Measurements from ENCODE around the gene FXYD6.
A peak's percentile ranks its signal among the peaks of the same experiment; 100 is the strongest.
"Not testable (repeated sequence)": the region's sequence is repeated elsewhere in the genome, so short reads cannot be mapped to it uniquely, and the experiment has no call there.

FXYD6 gene

GRCh38 chr11:117816846-117817367 lies 59.6 kb downstream of the FXYD6 start:
- no peak for DNase-seq (ENCODE audit: low spot score)

- peak; percentile 72 for DNase-seq (ENCODE audit: low spot score)
Observed at GRCh38 chr11:117816151-117816741, 60.2 kb downstream of the FXYD6 start.

DNA sequence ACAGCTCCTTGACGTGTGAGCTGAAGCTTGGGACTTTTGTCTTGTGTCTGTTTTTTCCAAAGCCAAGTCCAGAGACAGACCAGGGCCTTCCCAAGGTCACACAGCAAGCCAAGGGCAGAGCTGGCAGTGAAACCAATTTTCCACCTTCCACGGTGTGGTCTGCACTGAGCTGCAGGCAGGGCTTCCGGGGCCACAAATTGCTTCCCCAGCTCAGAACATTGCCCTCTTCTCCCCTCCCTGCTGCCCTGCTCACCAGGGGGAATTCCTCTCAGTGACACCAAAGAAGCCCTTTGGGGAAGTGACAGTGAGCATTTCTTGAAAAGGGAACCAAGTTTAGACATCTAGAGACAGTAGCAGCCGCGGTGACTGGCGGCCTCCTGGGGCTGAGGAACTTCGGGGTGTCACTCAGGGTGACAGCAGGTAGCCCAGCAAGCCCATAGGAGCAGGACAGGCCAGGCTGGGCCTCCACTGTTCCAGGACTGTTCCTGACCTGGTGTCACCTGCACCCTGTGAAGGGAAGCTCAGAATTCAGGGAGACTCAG lies 61.1 kb downstream of the FXYD6 start:
- DNase-seq (ENCODE audit: low spot score) = no peak

DNA sequence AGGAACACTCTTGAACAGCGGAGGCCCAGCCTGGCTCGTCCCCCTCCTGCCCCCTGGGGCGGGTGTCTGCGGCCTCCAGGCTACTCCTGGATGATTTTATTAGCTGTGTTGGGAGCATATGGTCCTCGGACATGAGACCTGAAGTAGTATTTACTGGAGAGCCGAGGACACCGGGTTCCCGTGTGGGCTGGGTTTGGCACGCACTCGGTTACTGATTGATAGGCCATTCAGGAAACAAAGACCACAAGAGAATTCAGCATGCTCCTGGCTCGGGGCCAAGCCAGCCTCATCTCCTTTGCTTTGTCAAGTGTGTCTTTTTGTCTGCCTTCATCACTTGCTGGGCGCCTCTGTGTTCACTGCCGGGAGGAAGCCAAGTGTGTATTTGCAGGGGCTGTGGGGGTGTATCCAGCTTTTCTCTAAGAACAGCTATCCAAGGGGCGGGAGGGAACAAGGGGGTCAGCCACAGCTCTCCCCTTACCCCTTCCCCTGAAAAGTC lies 61.6 kb downstream of the FXYD6 start:
- no peak for DNase-seq (ENCODE audit: low spot score)

- no peak for DNase-seq (ENCODE audit: low spot score)
Observed at GRCh38 chr11:117814204-117814765, 62.2 kb downstream of the FXYD6 start.

DNA sequence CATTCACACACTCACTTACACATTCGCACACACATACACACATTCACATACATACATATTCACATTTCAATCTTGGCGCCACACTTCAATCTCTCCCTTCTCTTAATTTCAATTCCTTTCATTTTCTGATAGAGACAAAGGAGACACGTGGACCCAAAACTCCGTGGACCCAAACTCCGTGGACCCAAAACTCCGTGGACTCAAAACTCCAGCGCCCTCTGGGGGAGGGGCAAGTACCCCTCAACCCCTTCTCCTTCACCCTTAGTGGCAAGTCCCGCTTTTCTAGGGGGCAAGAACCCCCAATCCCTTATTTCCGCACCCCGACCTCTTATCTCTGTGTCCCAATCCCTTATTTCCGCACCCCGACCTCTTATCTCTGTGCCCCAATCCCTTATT lies 66.4 kb downstream of the FXYD6 start:
- DNase-seq (ENCODE audit: low spot score) = not testable (repeated sequence)

DNA sequence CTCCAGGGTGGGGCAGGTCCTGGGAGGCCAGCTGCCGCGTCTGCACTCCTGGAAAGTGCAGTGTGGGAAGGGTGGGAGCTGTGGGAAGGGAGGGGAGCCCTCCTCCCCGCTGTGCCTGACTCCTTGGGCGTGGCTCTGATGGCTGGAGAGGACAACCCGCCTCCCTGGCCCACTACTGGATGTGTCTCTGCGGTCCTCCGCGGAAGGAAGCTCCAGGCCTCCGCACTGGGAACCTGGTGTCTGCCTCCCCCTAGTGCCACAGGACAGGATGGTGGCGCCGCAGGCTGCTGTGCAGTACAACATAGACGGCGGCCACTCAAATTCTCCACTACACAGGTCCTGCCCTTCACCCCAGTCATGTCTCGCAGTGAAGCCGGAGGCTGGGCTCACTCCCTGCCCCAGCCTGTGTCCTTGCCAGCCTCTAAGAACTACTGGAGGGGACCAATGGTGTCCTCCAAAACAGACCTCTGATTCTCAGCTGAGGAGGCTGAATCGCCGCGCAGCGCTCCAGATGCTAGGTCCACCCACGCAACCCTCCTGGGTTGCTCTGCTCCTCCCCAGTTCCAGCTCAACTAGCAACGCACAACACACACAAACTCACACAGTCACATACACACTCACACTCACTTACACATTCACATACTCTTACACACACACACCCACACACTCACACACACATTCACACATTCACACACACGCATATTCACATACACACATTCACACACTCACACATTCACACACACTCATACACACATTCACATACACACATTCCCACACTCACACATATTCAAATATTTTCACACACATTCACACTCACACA lies 67.0 kb downstream of the FXYD6 start:
- DNase-seq (ENCODE audit: low spot score) = peak; percentile 89

DNA sequence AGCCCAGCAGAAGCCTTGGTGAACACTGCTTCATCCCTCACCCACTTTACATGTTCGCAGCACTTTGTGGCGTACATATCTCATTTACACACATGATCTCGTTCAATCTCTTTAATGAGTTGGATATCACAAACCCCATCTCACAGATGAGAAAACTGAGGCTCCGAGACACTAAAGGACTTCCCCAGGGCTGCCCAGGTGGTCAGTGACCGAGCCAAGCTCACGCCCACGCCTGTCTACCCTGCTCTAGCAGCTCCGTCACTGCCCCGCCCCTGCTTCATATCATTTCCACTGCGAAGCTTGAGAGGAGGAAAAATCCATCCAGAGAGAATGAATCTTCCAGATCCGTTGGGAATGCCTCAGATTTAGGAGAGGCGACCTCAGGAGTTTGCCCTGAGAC lies 67.7 kb downstream of the FXYD6 start:
- DNase-seq (ENCODE audit: low spot score) = no peak

GRCh38 chr11:117807482-117808327 lies 68.8 kb downstream of the FXYD6 start:
- peak; percentile 76 for DNase-seq (ENCODE audit: low spot score)

- no peak for DNase-seq (ENCODE audit: low spot score)
Observed at GRCh38 chr11:117806846-117807245, 69.6 kb downstream of the FXYD6 start.

GRCh38 chr11:117805045-117805444 lies 71.4 kb downstream of the FXYD6 start:
- DNase-seq (ENCODE audit: low spot score) = no peak

- DNase-seq (ENCODE audit: low spot score) = no peak
Observed at GRCh38 chr11:117803896-117804295, 72.6 kb downstream of the FXYD6 start.

- DNase-seq (ENCODE audit: low spot score) = no peak
Observed at GRCh38 chr11:117799634-117800033, 76.8 kb downstream of the FXYD6 start.

DNA sequence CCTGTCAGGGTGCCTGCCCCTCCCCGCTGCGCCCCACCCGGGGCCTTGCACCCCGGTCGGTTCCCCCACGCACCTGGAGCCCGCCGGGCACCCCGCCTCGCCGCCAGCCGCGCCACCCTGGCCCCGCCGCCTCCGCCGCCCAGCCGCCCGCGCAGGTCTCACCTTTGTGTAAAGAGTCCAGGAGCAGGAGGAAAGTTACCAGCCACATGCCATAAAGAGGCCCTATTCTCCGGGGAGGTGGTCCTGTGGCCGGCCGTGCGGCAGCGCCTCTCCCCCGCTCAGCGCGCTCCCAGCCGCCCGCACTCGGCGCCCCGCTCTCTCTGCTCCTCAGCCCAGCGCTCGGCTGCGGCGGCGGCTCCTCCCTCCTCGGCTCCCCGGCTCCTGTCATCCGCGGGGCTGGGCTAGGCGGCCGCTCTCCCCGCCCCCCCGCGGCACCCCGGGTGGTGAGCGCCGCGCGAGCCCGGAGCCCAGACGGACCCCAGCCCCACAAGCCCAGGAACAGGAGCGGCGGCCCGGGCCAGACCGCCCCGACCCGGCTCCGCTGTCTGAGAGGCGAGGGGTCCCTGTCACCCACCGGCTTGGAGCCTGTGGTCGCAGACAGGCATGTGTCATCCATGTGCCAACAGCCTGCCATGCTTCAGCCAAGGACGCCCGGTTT lies 79.5 kb downstream of the FXYD6 start, which contains the start of gene DSCAML1:
DSCAML1 (minus strand) TSS at position 345 of the 658 bp plus-strand sequence; CDS start at position 208, 137 bp downstream.
- DNase-seq (ENCODE audit: low spot score) = peak; percentile 83

- no peak for DNase-seq (ENCODE audit: low spot score)
Observed at GRCh38 chr11:117796456-117796871, 80.0 kb downstream of the FXYD6 start.

GRCh38 chr11:117795638-117796455 lies 80.6 kb downstream of the FXYD6 start:
- DNase-seq (ENCODE audit: low spot score) = no peak

DNA sequence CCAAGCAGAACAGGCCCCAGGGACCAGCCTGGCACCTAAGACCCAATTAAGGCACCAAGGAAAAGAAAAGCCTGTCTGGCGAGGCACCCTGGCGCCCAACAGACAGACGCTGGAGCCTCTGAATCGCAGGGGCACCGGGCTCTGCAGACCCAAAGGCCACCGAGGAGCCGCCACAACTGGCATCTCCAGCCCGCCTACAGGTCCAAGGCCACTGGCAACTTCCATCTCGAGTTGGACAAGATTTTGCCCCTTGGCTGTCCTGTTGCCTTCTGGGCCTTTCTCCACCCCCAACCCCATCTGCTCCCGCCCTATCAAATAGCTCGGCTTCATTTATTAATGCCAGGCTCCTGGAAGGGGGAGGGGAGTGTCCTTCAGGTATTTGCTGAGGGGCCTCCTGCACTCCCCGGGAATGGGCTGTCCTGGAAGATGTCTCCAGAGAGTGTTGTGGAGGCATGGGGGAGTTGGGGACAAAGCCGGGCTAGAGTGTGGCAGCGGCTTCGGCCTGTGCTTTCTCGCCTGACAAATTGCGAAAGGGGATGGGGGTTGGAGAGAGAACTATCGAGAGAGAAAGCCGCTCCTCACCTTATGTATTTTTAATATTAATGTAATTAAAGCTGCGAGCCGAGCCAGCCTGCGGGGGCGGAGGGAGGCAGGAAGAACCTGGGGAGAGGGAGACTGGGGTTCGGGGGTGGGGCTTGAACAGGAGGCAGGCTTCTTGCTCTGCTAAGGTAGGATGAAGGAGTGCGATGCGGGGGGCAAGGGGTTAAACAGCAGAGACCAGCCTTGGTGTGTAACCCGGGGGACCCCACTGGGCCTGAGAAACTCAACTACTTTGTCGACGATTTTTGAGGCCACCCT lies 81.5 kb downstream of the FXYD6 start:
- DNase-seq (ENCODE audit: low spot score) = peak; percentile 79

DNA sequence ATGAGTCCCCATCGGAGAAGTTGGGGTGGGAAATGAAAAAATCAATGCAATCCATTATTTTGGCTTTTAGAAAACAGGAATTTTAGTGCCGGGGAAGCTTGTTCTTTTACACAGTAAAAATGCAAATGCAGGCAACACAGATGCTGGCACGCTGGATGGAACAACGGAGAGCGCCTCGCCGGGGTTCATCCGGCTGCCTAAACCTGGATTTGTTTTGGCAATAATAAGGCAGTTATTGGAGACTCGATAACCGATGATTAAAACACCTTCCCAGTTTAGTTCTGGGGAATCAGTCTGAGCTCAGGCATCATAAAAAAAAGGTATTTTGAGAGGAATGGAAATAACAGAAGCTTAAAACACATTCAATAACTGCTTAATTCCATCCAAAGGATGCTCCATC lies 82.3 kb downstream of the FXYD6 start:
- DNase-seq (ENCODE audit: low spot score) = no peak

DNA sequence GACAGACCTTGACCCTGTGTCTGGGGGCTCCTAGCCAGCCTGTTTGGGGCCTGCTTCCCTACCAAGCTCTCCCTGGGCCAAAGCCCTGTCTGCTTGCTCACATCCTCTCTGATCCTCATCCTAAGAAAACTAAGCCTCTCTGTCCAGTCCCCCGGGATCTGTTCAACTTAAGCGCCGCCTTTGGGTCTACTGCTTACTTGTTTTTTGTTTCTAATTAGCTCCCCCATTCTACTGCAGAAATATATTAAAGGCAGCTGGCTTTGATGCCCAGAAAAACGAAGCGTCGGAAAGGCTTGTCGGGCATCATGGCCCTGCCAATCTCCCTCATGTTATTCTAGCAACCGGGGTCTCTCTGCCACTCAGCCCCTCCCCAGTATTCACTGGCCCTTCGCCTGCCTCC lies 82.9 kb downstream of the FXYD6 start:
- DNase-seq (ENCODE audit: low spot score) = peak; percentile 52
